GM21825 (cell line): ENCODE results near the gene CCL15.

Experiments used
- ATAC-seq: cut with Tn5 transposase; IDR thresholded peaks from one replicate; pipeline ENCODE4 v1.9.1; 2021; ENCODE audit warnings: mild to moderate bottlenecking, moderate library complexity; ENCODE audit not compliant: unreplicated experiment

CCL15 gene

DNA sequence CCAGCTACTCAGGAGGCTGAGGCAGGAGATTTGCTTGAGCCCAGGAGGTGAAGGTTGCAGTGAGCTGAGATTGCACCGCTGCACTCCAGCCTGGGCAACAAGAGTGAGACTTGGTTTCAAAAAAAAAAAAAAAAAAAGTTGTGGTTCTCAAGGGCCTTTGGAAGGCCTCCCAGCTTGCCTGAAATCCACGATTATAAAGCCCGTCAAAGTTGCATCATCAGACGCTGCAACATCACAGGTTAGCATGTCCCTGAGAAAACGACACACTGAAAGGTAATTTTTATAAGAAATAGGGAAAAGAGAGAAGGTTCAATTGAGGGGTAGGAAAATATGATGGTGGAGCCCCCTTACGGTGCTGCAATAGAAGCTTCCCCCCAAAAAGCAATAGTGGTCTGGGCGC, 53.3 kb downstream of the CCL15 start:
- no peak for ATAC-seq
